ENCODE data around the gene FAM20A. TPM values are rescaled to one million over a fixed set of nuclear protein-coding genes. Genes with fewer than 3 reads are reported as not detected.

FAM20A gene
- total RNA-seq, 4 donors from 2014 or later = 0.80 to 3.1 (median 1.4) TPM

DNA sequence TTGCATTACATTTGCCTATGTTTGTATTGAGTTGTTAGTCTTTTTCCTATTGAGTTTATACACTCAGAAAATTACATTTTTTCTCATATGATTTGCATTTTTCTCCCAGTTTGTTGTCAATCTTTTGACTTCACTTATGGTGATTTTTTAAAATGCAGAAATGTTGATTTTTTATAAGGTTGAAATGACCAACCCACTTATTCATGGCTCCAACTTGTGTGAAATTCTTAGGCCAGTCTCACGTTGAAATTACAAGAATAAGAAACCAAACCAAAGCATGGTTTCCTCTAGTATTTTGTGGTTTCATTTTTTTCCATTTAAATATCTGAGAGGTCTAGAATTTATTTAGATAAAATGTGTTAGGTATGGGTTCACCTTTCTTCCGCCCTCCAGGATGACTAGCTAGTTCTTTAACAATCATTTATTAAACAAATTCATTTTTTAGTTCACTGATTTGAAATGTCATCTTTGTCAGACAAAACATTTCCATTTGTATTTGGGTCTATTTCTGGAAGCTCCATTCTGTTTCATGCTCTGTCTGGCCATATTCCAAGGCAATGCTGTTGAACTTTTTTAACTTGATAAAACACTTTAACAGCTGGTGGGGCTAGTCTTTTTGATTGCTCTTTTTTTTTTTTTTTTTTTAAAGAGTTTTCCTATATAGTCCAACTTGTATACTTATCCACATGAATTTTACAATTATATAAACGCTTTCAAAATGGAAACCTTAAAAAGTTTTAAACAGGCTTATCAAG lies 40.0 kb downstream of the FAM20A start:
- Histone ChIP-seq H3K27me3 (no peaks in the 10 kb centered on the region), H3K4me3 (no peak overlapping the region), H3K36me3 (no peaks in the 10 kb centered on the region), H3K9me3 (no peaks in the 10 kb centered on the region), H3K27ac (no peak overlapping the region), H3K4me1 (peaks cover 6 to 8% of the 10 kb centered on the region in 2 donors)
- ATAC-seq (no peak), DNase-seq (no peak)
- intact Hi-C loops (cut with DNase I; ENCODE audit: low total_unique reads) (no loop called here), in situ Hi-C loops (cut with MboI; ENCODE audit: low sequenced_read_pairs in 4 of 4) (no loop called here)
- TF ChIP-seq CTCF (IDR thresholded peaks at IDR 0.05 in 4 of 5, conservative IDR thresholded peaks at IDR 0.05 in 1 of 5) = no peak
- TF ChIP-seq POLR2A (IDR thresholded peaks at IDR 0.05) = no peak

DNA sequence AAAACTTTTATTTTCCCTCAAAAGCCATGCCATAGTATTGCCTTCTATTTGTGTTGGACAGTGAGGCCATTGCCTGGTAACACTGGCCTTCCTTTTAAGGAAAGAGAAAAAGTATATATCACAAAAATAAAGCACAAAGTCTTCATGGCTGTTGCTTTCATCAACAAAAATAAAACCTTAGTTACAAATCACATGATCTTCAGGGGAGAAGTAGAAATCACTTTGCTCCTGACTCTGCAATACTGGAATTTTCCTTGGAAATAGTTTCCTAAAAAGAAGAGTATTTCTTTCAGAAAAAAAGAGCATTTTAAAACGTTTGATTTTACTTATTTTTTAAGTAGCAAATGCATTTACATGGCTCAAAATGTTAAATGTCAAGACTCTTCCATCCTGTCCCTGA lies 41.9 kb downstream of the FAM20A start:
- Histone ChIP-seq H3K9me3 (no peaks in the 10 kb centered on the region), H3K4me3 (no peak overlapping the region), H3K27ac (no peak overlapping the region), H3K4me1 (peaks cover 6 to 8% of the 10 kb centered on the region in 2 donors), H3K27me3 (no peaks in the 10 kb centered on the region), H3K36me3 (no peaks in the 10 kb centered on the region)
- DNase-seq (no peak), ATAC-seq (no peak)
- TF ChIP-seq POLR2A (IDR thresholded peaks at IDR 0.05) (no peak), CTCF (IDR thresholded peaks at IDR 0.05 in 4 of 5, conservative IDR thresholded peaks at IDR 0.05 in 1 of 5) (no peak)
- in situ Hi-C loops (cut with MboI; ENCODE audit: low sequenced_read_pairs in 4 of 4) (no loop called here), intact Hi-C loops (cut with DNase I; ENCODE audit: low total_unique reads) (no loop called here)

DNA sequence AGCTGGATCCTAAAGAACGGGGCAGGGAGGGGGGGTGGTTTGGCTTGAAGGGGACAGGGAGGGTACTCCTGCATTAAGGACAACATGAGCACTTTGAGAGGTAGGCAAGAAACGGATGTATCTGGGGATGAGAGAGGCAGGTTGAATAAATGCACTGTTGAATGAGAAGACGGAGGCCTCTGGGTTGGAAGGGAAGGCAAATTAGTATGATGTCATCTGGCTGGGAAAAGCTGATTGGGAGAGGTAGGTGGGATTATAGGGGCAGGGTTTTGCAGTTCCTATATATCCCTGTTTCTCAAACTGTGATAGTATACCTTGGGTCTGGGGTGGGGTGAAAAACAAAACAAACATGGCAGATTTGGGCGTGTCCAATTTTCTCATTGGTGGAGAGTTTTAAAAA lies 44.6 kb downstream of the FAM20A start:
- DNase-seq (no peak), ATAC-seq (no peak)
- Histone ChIP-seq H3K4me1 (peaks cover 3 to 5% of the 10 kb centered on the region in 2 donors), H3K4me3 (no peak overlapping the region), H3K9me3 (no peaks in the 10 kb centered on the region), H3K36me3 (no peaks in the 10 kb centered on the region), H3K27ac (no peak overlapping the region), H3K27me3 (no peaks in the 10 kb centered on the region)
- in situ Hi-C loops (cut with MboI; ENCODE audit: low sequenced_read_pairs in 4 of 4) (no loop called here), intact Hi-C loops (cut with DNase I; ENCODE audit: low total_unique reads) (no loop called here)
- TF ChIP-seq POLR2A (IDR thresholded peaks at IDR 0.05) (no peak), CTCF (IDR thresholded peaks at IDR 0.05 in 4 of 5, conservative IDR thresholded peaks at IDR 0.05 in 1 of 5) (no peak)

DNA sequence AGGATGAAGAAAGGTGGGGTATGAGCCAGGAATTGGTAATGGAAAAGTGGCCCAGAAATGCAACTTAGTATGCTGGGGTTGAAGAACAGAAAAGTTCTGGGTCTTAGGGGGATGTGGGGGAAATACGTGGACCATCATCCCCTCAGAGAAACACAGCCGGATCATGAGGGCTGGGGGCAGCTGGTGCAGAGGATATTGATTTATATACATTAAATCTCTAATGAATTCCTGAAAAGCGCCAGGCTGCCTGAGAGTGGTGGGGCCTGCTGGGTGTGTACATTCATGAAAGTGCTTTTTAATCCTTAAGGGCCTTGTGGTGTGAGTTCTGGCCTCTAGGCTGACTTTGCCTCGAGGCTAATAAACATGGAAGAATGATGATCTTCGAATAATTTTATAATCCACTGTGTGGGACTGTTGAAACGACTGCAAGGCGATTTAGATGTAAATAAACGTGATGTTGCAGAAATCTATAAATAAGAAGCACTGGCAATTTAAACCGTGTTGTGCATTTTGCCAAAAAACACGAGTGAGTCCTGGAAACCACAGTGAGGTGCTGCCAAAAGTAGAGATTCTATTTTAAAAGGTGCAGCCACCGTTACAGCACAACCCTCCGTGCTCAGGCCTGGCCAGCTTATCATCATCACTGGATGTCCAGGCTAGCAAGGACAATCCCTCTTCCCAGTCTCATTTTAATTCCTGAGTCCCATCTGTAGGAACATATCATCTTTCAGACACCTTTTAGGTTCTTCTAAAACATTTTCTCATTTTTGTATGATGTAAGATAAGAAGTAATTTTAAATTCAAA lies 56.9 kb downstream of the FAM20A start:
- Histone ChIP-seq H3K4me1 (peaks cover 0 to 6% of the 10 kb centered on the region in 2 donors), H3K27me3 (no peaks in the 10 kb centered on the region), H3K36me3 (peaks cover 0 to 16% of the 10 kb centered on the region in 2 donors), H3K27ac (peak overlapping the region in 1 of 4 donors; percentile 41), H3K9me3 (no peaks in the 10 kb centered on the region), H3K4me3 (no peak overlapping the region)
- in situ Hi-C loops (cut with MboI; ENCODE audit: low sequenced_read_pairs in 4 of 4) = loop anchor here in 3 of 4 donors (10.0 to 25.0 kb wide), 3 partner anchors 210 to 693 kb away; partner anchors contain the start of gene ABCA10 (in 2 of the 3)
- intact Hi-C loops (cut with DNase I; ENCODE audit: low total_unique reads) = loop anchor here (5.0 kb wide), 1 partner anchor 68 kb away; no protein-coding TSS in a partner anchor
- ATAC-seq = peak in 1 of 2 donors; percentile 18
- TF ChIP-seq CTCF (IDR thresholded peaks at IDR 0.05 in 4 of 5, conservative IDR thresholded peaks at IDR 0.05 in 1 of 5) (no peak), POLR2A (IDR thresholded peaks at IDR 0.05) (no peak)
- DNase-seq = no peak

Data from gastrocnemius medialis (tissue), 4 donors.